ENCODE measurements around the gene CACNA2D1.

Gene CACNA2D1

GRCh38 chr7:82364671-82365070 lies 78.9 kb downstream of the CACNA2D1 start:
- no peak for TF ChIP-seq CTCF (IDR thresholded peaks at IDR 0.05)

- no peak for TF ChIP-seq CTCF (IDR thresholded peaks at IDR 0.05)
These were observed 79.5 kb downstream of the CACNA2D1 start for GRCh38 chr7:82364048-82364447.

- no peak for TF ChIP-seq CTCF (IDR thresholded peaks at IDR 0.05)
These were observed 81.4 kb downstream of the CACNA2D1 start for GRCh38 chr7:82362129-82362706.

- TF ChIP-seq CTCF (IDR thresholded peaks at IDR 0.05) = no peak
These were observed 82.8 kb downstream of the CACNA2D1 start for GRCh38 chr7:82360591-82361368.

- no peak for TF ChIP-seq CTCF (IDR thresholded peaks at IDR 0.05)
These were observed 84.2 kb downstream of the CACNA2D1 start for GRCh38 chr7:82359426-82359825.

DNA sequence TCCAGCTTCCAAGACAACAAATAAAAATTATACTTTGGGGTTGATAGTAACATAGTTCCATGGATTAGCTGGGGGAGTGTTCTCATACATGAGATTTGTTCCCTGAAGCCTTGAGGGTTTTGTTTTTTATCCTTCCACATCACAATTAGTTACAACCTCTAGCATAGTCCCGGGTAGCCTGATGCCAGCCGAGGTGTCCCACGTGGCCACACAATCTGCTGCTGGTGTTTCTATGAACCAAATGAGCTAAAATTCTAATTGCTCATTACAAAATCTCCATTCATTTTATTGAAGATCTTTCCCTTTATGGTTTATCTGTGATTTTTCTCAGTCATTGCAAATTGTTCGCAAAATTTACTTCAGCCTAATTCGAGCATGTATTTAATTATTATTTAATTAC lies 84.7 kb downstream of the CACNA2D1 start:
- TF ChIP-seq CTCF (IDR thresholded peaks at IDR 0.05) = no peak

GRCh38 chr7:82358009-82358578 lies 85.5 kb downstream of the CACNA2D1 start:
- TF ChIP-seq CTCF (IDR thresholded peaks at IDR 0.05) = no peak

Measured in LNCAP (cell line).